IPS DF 19.7 (cell line): Measurements from ENCODE around the gene RNU6-1.

Experiments
- DNase-seq: peaks from one replicate; pipeline ENCODE4 v3.0.0-alpha.2; 2013; ENCODE audit warnings: low read depth, low spot score

The RNU6-1 gene

GRCh38 chr15:67820992-67821783, 18.7 kb downstream of the RNU6-1 start:
- no peak for DNase-seq

- no peak for DNase-seq
These were observed 19.5 kb downstream of the RNU6-1 start for GRCh38 chr15:67820122-67820991.

- no peak for DNase-seq
These were observed 20.2 kb downstream of the RNU6-1 start for GRCh38 chr15:67819636-67820035.

GRCh38 chr15:67818464-67818863, 21.4 kb downstream of the RNU6-1 start:
- DNase-seq, result no peak

GRCh38 chr15:67816668-67817067, 23.2 kb downstream of the RNU6-1 start:
- DNase-seq, result no peak

- no peak for DNase-seq
These were observed 24.7 kb downstream of the RNU6-1 start for GRCh38 chr15:67815036-67815592.

- DNase-seq, result no peak
These were observed 26.7 kb downstream of the RNU6-1 start for GRCh38 chr15:67813104-67813634.

- no peak for DNase-seq
These were observed 27.6 kb downstream of the RNU6-1 start for GRCh38 chr15:67812241-67812644.

- no peak for DNase-seq
These were observed 30.0 kb downstream of the RNU6-1 start for GRCh38 chr15:67809866-67810265.

GRCh38 chr15:67809441-67809840, 30.4 kb downstream of the RNU6-1 start:
- DNase-seq, result no peak

- DNase-seq, result no peak
These were observed 31.0 kb downstream of the RNU6-1 start for GRCh38 chr15:67808821-67809220.

GRCh38 chr15:67807836-67808235, 32.0 kb downstream of the RNU6-1 start:
- no peak for DNase-seq

- DNase-seq, result no peak
These were observed 32.7 kb downstream of the RNU6-1 start for GRCh38 chr15:67807141-67807540.

GRCh38 chr15:67806536-67806935, 33.3 kb downstream of the RNU6-1 start:
- DNase-seq, result no peak

GRCh38 chr15:67805666-67806516, 34.0 kb downstream of the RNU6-1 start:
- DNase-seq, result no peak

- DNase-seq, result no peak
These were observed 34.7 kb downstream of the RNU6-1 start for GRCh38 chr15:67805008-67805665.

- no peak for DNase-seq
These were observed 35.6 kb downstream of the RNU6-1 start for GRCh38 chr15:67803996-67804843.

GRCh38 chr15:67803299-67803698, 36.5 kb downstream of the RNU6-1 start:
- no peak for DNase-seq
